Thoracic aorta (tissue), 2 donors: ENCODE results near the gene RUBCNL. TPM values are rescaled to one million over a fixed set of nuclear protein-coding genes. Genes with fewer than 3 reads are reported as not detected.
A peak's percentile ranks its signal among the peaks of the same experiment; 100 is the strongest.
"Not testable (repeated sequence)": the region's sequence is repeated elsewhere in the genome, so short reads cannot be mapped to it uniquely, and the experiment has no call there.

Source experiments
- ATAC-seq: fragments of 150-250 bp; one replicate; pipeline ENCODE4 v1.8.0; 2017; ENCODE audit warnings: low read depth; ENCODE audit not compliant: insufficient number of reproducible peaks, low FRiP score
- DNase-seq: peaks from one replicate; pipeline ENCODE4 v3.0.0-alpha.2; 2020; ENCODE audit warnings: low spot score
- H3K27ac ChIP-seq, 2 donors: fragments of 200-600 bp; sonication (generic); 1 replicate in 1 of 2; 2 replicates in 1 of 2; pipeline ENCODE4 v1.5.1; 2016; ENCODE audit warnings: mild to moderate bottlenecking in 2 of 2, moderate library complexity in 2 of 2
- H3K27me3 ChIP-seq: fragments of 200-600 bp; sonication (generic); replicated peaks from 2 replicates; pipeline ENCODE4 v1.6.0; 2016; ENCODE audit warnings: mild to moderate bottlenecking; ENCODE audit not compliant: insufficient read depth
- H3K36me3 ChIP-seq: fragments of 200-600 bp; sonication (generic); one replicate; pipeline ENCODE4 v1.5.1; 2016
- H3K4me1 ChIP-seq, 2 donors: fragments of 200-600 bp; sonication (generic); 1 replicate in 1 of 2; 2 replicates in 1 of 2; pipeline versions ENCODE4 v1.5.1 to v1.6.0; 2016; ENCODE audit warnings: low read depth in 2 of 2, mild to moderate bottlenecking in 1 of 2; ENCODE audit not compliant: control insufficient read depth in 1 of 2
- H3K4me3 ChIP-seq: fragments of 200-600 bp; sonication (generic); 2 replicates; pipeline ENCODE4 v1.5.1; 2016; ENCODE audit warnings: mild to moderate bottlenecking
- H3K9me3 ChIP-seq: fragments of 200-600 bp; sonication (generic); 2 replicates; pipeline ENCODE4 v1.5.1; 2016
- total RNA-seq, 2 donors: library from RNA; depleted of rRNA; stranded (reverse); fragments of >200 nt; gene quantifications; one replicate each; pipeline versions ENCODE4 v1.1.0 to v1.2.3, GENCODE V29; 2016
- TF ChIP-seq, protein P1 (sequence below): fragments of 200-600 bp; sonication (generic); IDR thresholded peaks from one replicate; pipeline ENCODE4 v1.5.1; 2019; ENCODE audit warnings: antibody characterized with exemption

Gene RUBCNL
- total RNA-seq, result 10 to 100 TPM in 1 of 2 donors, 1 to 10 TPM in 1; 7.3 to 14.0 TPM

DNA sequence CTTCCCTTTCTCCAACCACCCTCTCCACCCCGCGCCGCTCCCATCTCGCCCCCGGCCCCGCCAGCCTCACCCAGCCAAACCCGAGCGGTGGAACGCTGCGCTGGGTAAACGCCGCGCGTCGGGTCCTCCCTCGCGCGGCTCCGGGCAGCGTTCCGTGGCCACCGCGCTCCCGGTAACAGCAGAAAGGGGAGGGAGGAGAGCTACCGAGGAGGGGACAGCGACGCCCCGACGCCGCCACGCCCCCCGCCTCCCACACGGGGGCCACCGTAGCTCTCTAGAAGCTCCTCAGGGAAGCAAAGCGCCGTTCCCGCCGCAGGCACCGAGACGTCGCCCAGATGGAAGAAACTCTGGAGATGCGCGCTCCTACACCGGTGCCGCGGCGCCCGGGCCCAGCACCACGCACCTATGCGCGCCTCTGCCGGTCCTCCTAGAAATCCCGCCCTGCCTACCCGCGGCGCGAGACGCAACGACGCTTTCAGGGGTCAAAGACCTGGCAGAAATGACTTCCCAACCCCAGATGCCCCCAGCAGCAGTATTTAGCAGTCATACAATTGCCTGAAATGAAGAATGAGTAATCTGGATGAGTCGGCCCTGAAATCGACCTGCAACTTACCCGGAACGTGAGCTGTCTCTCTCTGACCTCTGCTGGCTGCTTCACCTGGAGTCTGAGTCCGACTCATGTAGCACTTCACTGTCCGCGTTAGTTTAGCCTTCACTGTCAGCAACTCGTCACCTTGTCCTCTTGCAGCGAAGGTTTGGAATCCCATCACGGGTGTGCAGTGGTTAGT is at the start of gene RUBCNL:
RUBCNL (minus strand) TSS at position 189 of the 788 bp plus-strand sequence. CDS start 14,777 bp downstream, outside the sequence.
- TF ChIP-seq, protein P1, sequence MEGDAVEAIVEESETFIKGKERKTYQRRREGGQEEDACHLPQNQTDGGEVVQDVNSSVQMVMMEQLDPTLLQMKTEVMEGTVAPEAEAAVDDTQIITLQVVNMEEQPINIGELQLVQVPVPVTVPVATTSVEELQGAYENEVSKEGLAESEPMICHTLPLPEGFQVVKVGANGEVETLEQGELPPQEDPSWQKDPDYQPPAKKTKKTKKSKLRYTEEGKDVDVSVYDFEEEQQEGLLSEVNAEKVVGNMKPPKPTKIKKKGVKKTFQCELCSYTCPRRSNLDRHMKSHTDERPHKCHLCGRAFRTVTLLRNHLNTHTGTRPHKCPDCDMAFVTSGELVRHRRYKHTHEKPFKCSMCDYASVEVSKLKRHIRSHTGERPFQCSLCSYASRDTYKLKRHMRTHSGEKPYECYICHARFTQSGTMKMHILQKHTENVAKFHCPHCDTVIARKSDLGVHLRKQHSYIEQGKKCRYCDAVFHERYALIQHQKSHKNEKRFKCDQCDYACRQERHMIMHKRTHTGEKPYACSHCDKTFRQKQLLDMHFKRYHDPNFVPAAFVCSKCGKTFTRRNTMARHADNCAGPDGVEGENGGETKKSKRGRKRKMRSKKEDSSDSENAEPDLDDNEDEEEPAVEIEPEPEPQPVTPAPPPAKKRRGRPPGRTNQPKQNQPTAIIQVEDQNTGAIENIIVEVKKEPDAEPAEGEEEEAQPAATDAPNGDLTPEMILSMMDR, result no peak
- DNase-seq, result no peak

DNA sequence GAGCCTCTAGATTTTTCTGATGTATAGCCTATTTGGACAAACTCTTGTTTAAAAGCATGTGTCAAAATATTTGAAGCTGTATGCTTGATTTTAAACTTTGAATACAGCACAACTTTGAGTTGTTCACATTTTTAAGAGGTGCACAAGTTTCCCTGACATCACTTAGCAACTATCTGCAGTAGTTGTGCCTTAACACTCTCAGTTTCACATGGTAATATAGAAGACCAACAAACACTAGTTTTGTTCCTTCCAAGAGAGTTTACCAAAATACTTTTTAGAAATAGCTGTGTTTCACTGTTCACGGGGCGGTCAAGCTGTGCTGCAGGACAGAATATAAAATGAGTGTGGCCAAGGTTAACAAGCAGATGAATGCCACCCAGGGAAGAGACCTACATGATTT is 42.5 kb upstream of the RUBCNL start:
- not testable (repeated sequence) for H3K4me3 ChIP-seq, H3K4me1 ChIP-seq, H3K9me3 ChIP-seq, H3K27me3 ChIP-seq, DNase-seq, ATAC-seq, H3K36me3 ChIP-seq, H3K27ac ChIP-seq

More for the DNA sequence above, at the start of gene RUBCNL:
- Histone ChIP-seq H3K27ac (peak within 1 kb of the TSS in 1 of 2 donors; percentile 30), H3K9me3 (no peaks in the 10 kb centered on the region), H3K4me3 (peak within 1 kb of the TSS; percentile 77), H3K36me3 (no peaks in the 10 kb centered on the region), H3K27me3 (no peaks in the 10 kb centered on the region), H3K4me1 (peaks cover 0 to 19% of the 10 kb centered on the region in 2 donors)
- ATAC-seq, result peak; percentile 24

DNA sequence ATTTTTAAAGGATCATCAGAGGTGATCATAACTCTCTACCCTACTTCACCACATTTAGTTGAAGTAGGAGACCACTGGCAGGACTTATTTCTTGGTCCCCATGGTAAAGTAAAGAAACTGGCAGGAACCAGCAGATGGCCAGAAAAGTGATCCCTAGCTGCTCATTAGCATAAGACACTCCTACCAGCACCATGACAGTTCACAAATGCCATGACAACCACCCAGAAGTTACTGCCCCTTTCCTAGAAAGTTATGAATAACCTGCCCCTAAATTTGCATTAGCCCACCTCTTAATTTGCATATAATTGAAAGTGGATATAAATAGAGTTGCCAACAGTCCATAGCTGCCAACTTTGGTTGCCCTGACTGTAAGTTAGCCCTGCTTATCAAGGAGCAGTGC is 18.4 kb upstream of the RUBCNL start:
- Histone ChIP-seq H3K36me3 (no peaks in the 10 kb centered on the region), H3K27me3 (no peaks in the 10 kb centered on the region), H3K4me3 (no peak overlapping the region), H3K9me3 (no peaks in the 10 kb centered on the region), H3K27ac (no peak overlapping the region), H3K4me1 (peaks cover 8 to 11% of the 10 kb centered on the region in 2 donors)
- DNase-seq (no peak), ATAC-seq (no peak)
- TF ChIP-seq, protein P1, result no peak

GRCh38 chr13:46404733-46405100 is 17.7 kb upstream of the RUBCNL start:
- TF ChIP-seq, protein P1, result no peak
- Histone ChIP-seq H3K4me3 (no peak overlapping the region), H3K4me1 (peaks cover 11 to 17% of the 10 kb centered on the region in 2 donors), H3K27ac (no peak overlapping the region), H3K36me3 (no peaks in the 10 kb centered on the region), H3K9me3 (no peaks in the 10 kb centered on the region), H3K27me3 (no peaks in the 10 kb centered on the region)
- DNase-seq, result no peak
- no peak for ATAC-seq

- Histone ChIP-seq H3K9me3 (no peaks in the 10 kb centered on the region), H3K27me3 (no peaks in the 10 kb centered on the region), H3K36me3 (no peaks in the 10 kb centered on the region), H3K4me1 (peaks cover 11 to 17% of the 10 kb centered on the region in 2 donors), H3K4me3 (no peak overlapping the region), H3K27ac (no peak overlapping the region)
- DNase-seq (no peak), ATAC-seq (no peak)
- TF ChIP-seq, protein P1, result no peak
Measured at GRCh38 chr13:46403851-46404732, 17.0 kb upstream of the RUBCNL start.
